Measurements from ENCODE around the gene HSD17B1.
"Not testable (repeated sequence)": the region's sequence is repeated elsewhere in the genome, so short reads cannot be mapped to it uniquely, and the experiment has no call there.

The HSD17B1 gene

GRCh38 chr17:42537156-42537805, 15.4 kb upstream of the HSD17B1 start:
- Histone ChIP-seq H3K36me3 (ENCODE audit: insufficient read depth) (no peaks in the 10 kb centered on the region), H3K27ac (peak overlapping the region; percentile 55; the same call in 1 of the 2 replicates), H3K4me1 (ENCODE audit: low read depth, poor library complexity, severe bottlenecking) (peaks cover 37% of the 10 kb centered on the region), H4K20me1 (ENCODE audit: insufficient read depth) (no peaks in the 10 kb centered on the region), H2AFZ (ENCODE audit: low read depth) (peak overlapping the region; percentile 72; the same call in 1 of the 2 replicates), H3K79me2 (ENCODE audit: insufficient read depth, low read depth) (peaks cover 15% of the 10 kb centered on the region; the same call in 1 of the 2 replicates), H3K4me2 (peak overlapping the region; percentile 98), H3K9ac (peak overlapping the region; percentile 28; the same call in 1 of the 2 replicates), H3K4me3 (IDR thresholded peaks at IDR 0.05; ENCODE audit: insufficient read depth, low read depth, low read length) (no peak overlapping the region), H3K27me3 (ENCODE audit: insufficient read depth, low read depth) (no peaks in the 10 kb centered on the region)
- TF ChIP-seq, protein P1, sequence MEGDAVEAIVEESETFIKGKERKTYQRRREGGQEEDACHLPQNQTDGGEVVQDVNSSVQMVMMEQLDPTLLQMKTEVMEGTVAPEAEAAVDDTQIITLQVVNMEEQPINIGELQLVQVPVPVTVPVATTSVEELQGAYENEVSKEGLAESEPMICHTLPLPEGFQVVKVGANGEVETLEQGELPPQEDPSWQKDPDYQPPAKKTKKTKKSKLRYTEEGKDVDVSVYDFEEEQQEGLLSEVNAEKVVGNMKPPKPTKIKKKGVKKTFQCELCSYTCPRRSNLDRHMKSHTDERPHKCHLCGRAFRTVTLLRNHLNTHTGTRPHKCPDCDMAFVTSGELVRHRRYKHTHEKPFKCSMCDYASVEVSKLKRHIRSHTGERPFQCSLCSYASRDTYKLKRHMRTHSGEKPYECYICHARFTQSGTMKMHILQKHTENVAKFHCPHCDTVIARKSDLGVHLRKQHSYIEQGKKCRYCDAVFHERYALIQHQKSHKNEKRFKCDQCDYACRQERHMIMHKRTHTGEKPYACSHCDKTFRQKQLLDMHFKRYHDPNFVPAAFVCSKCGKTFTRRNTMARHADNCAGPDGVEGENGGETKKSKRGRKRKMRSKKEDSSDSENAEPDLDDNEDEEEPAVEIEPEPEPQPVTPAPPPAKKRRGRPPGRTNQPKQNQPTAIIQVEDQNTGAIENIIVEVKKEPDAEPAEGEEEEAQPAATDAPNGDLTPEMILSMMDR (conservative IDR thresholded peaks at IDR 0.05; ENCODE audit: low read depth, low read length) = no peak

DNA sequence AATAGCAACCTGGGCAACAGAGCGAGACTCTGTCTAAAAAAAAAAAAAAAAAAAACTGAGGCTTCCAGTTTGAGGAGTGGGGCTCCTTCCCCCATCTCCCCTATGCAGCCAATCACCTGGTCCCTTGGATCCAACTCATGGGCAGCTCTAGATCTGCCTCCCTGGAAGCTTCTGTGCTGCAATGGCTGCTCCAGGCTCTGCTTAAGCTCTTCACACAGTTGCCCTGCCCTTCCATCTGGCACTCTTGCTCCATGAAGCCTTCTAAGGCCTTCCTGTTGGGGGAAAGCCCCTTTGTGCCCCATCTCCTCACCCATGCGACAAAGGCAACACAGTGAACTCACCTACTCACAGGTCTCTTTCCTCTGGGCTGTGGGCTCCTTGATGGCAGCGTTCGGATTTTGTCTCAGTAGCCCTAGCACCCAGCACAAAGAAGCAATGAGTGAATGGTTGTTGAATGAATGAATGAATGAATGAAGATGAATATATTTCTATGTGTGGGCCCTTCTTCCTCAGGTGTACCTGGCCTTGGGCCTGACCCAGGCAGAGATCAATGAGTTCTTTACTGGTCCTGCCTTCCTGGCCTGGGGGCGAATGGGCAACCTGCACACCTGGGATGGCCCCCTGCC, 14.8 kb upstream of the HSD17B1 start:
- peaks cover 33% of the 10 kb centered on the region for H3K4me1 ChIP-seq (ENCODE audit: low read depth, poor library complexity, severe bottlenecking)

GRCh38 chr17:42538482-42538881, 14.2 kb upstream of the HSD17B1 start:
- peaks cover 29% of the 10 kb centered on the region for H3K4me1 ChIP-seq (ENCODE audit: low read depth, poor library complexity, severe bottlenecking)
- no peaks in the 10 kb centered on the region for H4K20me1 ChIP-seq (ENCODE audit: insufficient read depth)
- no peaks in the 10 kb centered on the region for H3K27me3 ChIP-seq (ENCODE audit: insufficient read depth, low read depth)
- no peak overlapping the region for H3K9ac ChIP-seq
- H3K4me3 ChIP-seq (IDR thresholded peaks at IDR 0.05; ENCODE audit: insufficient read depth, low read depth, low read length) = no peak overlapping the region
- TF ChIP-seq, protein P1 (conservative IDR thresholded peaks at IDR 0.05; ENCODE audit: low read depth, low read length) = no peak
- H3K27ac ChIP-seq = no peak overlapping the region
- no peak overlapping the region for H2AFZ ChIP-seq (ENCODE audit: low read depth)
- peaks cover 15% of the 10 kb centered on the region; the same call in 1 of the 2 replicates for H3K79me2 ChIP-seq (ENCODE audit: insufficient read depth, low read depth)
- H3K36me3 ChIP-seq (ENCODE audit: insufficient read depth) = no peaks in the 10 kb centered on the region
- no peak overlapping the region for H3K4me2 ChIP-seq

More for the DNA sequence above, 14.8 kb upstream of the HSD17B1 start:
- Histone ChIP-seq H2AFZ (ENCODE audit: low read depth) (no peak overlapping the region), H3K36me3 (ENCODE audit: insufficient read depth) (no peaks in the 10 kb centered on the region), H3K4me2 (peak overlapping the region; percentile 98; the same call in 1 of the 2 replicates), H3K79me2 (ENCODE audit: insufficient read depth, low read depth) (peaks cover 15% of the 10 kb centered on the region; the same call in 1 of the 2 replicates), H3K4me3 (IDR thresholded peaks at IDR 0.05; ENCODE audit: insufficient read depth, low read depth, low read length) (no peak overlapping the region), H3K27ac (no peak overlapping the region), H4K20me1 (ENCODE audit: insufficient read depth) (no peaks in the 10 kb centered on the region), H3K9ac (no peak overlapping the region), H3K27me3 (ENCODE audit: insufficient read depth, low read depth) (no peaks in the 10 kb centered on the region)
- TF ChIP-seq, protein P1 (conservative IDR thresholded peaks at IDR 0.05; ENCODE audit: low read depth, low read length) = no peak

DNA sequence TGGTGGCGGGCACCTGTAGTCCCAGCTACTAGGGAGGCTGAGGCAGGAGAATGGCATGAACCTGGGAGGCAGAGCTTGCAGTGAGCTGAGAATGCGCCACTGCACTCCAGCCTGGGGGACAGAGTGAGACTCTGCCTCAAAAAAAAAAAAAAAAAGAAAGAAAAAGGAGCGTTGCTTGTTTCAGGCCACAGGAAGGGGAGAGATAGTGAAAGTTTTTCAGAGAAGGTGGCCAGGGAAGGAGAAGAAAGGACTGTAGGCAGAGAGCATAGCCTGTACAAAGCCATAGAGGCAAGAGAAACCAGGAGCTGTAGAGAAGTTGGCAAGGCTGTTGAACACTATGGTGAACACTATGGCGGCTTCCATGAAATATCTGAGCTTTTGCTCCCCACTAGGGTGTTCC, 12.2 kb upstream of the HSD17B1 start:
- H4K20me1 ChIP-seq (ENCODE audit: insufficient read depth); H3K36me3 ChIP-seq (ENCODE audit: insufficient read depth); H3K27ac ChIP-seq; H2AFZ ChIP-seq (ENCODE audit: low read depth); H3K4me2 ChIP-seq; H3K9ac ChIP-seq; H3K4me3 ChIP-seq (IDR thresholded peaks at IDR 0.05; ENCODE audit: insufficient read depth, low read depth, low read length); H3K27me3 ChIP-seq (ENCODE audit: insufficient read depth, low read depth): not testable (repeated sequence)
- H3K79me2 ChIP-seq (ENCODE audit: insufficient read depth, low read depth) = peaks cover 15% of the 10 kb centered on the region; the same call in 1 of the 2 replicates
- peaks cover 23% of the 10 kb centered on the region for H3K4me1 ChIP-seq (ENCODE audit: low read depth, poor library complexity, severe bottlenecking)
